ENCODE results near the gene SMIM14. TPM values are rescaled to one million over a fixed set of nuclear protein-coding genes. Genes with fewer than 3 reads are reported as not detected.

SMIM14 gene
- total and polyA plus RNA-seq, 9 of the 15 experiments (the other 6 are each of a cell fraction or from before 2014, with no cell fraction given): 0.98 to 3.7 (median 2.2) TPM

- 0 out of 4 replicates have a peak, but pooled peaks of 1 of the 2 experiments have one; percentile 13 for TF ChIP-seq UBTF (IDR thresholded peaks at IDR 0.05; ENCODE audit: borderline replicate concordance in 1 of 2, low read depth in 2 of 2, low read length in 2 of 2)
Observed at GRCh38 chr4:39526765-39527295, 111.8 kb downstream of the SMIM14 start (continued).

- in situ Hi-C loops (cut with MboI) (no loop called here), intact Hi-C loops (cut with micrococcal nuclease) (loop anchor here (2.0 to 5.0 kb wide), 2 partner anchors 59 to 113 kb away; partner anchors contain the start of gene SMIM14)
- FAIRE-seq: no peak
- BruUV-seq (replicated peaks): no TSS peak
- H3K27me3 ChIP-seq (ENCODE audit: control insufficient read depth in 2 of 2, insufficient read depth in 2 of 2, low read length in 2 of 2): no peaks in the 10 kb centered on the region
- H3K9me3 ChIP-seq (replicated peaks; ENCODE audit: control insufficient read depth, insufficient read depth, low read depth, low read length): peaks cover 5% of the 10 kb centered on the region; the same call in 1 of the 2 replicates
- no peak for ATAC-seq
- H3K27ac ChIP-seq (ENCODE audit: extremely low read depth, low read depth, low read length): peak overlapping the region; percentile 83
- peak overlapping the region; percentile 82 for H2AFZ ChIP-seq (ENCODE audit: low read depth, low read length)
- H3K4me1 ChIP-seq (replicated peaks in 1 of 2; ENCODE audit: control insufficient read depth in 2 of 2, insufficient read depth in 2 of 2, low read length in 2 of 2): peaks cover 5 to 20% of the 10 kb centered on the region in 2 experiments; a peak in 4 of 5 replicates
- no peaks in the 10 kb centered on the region for H3K36me3 ChIP-seq (ENCODE audit: control insufficient read depth, insufficient read depth, low read length)
- peaks cover 25% of the 10 kb centered on the region for H3K79me2 ChIP-seq (ENCODE audit: control insufficient read depth, insufficient read depth, low read length)
- POLR2A ChIA-PET: interaction anchor here (0.7 to 1.3 kb wide), 5 partner anchors 11 to 166 kb away, joined by 3 to 6 read pairs (median 3); no protein-coding TSS in a partner anchor
- H4K20me1 ChIP-seq (replicated peaks; ENCODE audit: control insufficient read depth, insufficient read depth, low read length): no peaks in the 10 kb centered on the region
- CTCF ChIA-PET (ENCODE audit: low intra/inter-chr PET ratio): no interaction called here
- peak overlapping the region; percentile 75 to 98; a peak in 3 of 4 replicates for H3K9ac ChIP-seq (ENCODE audit: insufficient read depth in 1 of 2, low read depth in 2 of 2, low read length in 2 of 2)
- WGBS (ENCODE audit: insufficient coverage, low coverage, missing lambda C conversion rate): 19% methylated on average over 9 of the region's 9 CpGs
- TF ChIP-seq CREB3L1 (IDR thresholded peaks at IDR 0.05; ENCODE audit: borderline replicate concordance, low read depth): no peak
- TF ChIP-seq AFF4 (CRISPR knock-in tag; IDR thresholded peaks at IDR 0.05): 0 out of 2 replicates have a peak, but pooled peaks have one; percentile 2
- H3K4me2 ChIP-seq (ENCODE audit: insufficient read depth, low read length): peak overlapping the region; percentile 96
- peak overlapping the region; percentile 81 for H3K4me3 ChIP-seq
- no peaks in the 10 kb centered on the region for H3K9me1 ChIP-seq (ENCODE audit: control insufficient read depth, insufficient read depth, low read length)
- DNase-seq (ENCODE audit: extremely low read depth in 1 of 4, low spot score in 3 of 4): peak in 1 of 4 experiments; percentile 11
Observed at GRCh38 chr4:39525822-39526690, 112.6 kb downstream of the SMIM14 start.

All from K562 (cell line).